RKO (cell line): ENCODE results near the gene VPS13A.
A peak's percentile ranks its signal among the peaks of the same experiment; 100 is the strongest.

Source experiments
- DNase-seq: peaks from one replicate; pipeline ENCODE4 v3.0.0-alpha.2; 2016; ENCODE audit warnings: low spot score

VPS13A gene

GRCh38 chr9:77177143-77177893 lies at the start of gene VPS13A:
VPS13A (plus strand) TSS chr9:77177534; CDS start chr9:77177705, 171 bp downstream.
- DNase-seq: peak; percentile 92

- DNase-seq: no peak
Observed at GRCh38 chr9:77128125-77128789, 49.1 kb upstream of the VPS13A start.

GRCh38 chr9:77131399-77131798 lies 45.9 kb upstream of the VPS13A start:
- DNase-seq: no peak

GRCh38 chr9:77133011-77133410 lies 44.3 kb upstream of the VPS13A start:
- no peak for DNase-seq

GRCh38 chr9:77142366-77142765 lies 35.0 kb upstream of the VPS13A start:
- DNase-seq: no peak

GRCh38 chr9:77149879-77150278 lies 27.5 kb upstream of the VPS13A start:
- no peak for DNase-seq

GRCh38 chr9:77152289-77152688 lies 25.0 kb upstream of the VPS13A start:
- no peak for DNase-seq

- DNase-seq: no peak
Observed at GRCh38 chr9:77156646-77157371, 20.5 kb upstream of the VPS13A start.

GRCh38 chr9:77158772-77159513 lies 18.4 kb upstream of the VPS13A start:
- DNase-seq: no peak

GRCh38 chr9:77161191-77161590 lies 16.1 kb upstream of the VPS13A start:
- no peak for DNase-seq

- no peak for DNase-seq
Observed at GRCh38 chr9:77161966-77162365, 15.4 kb upstream of the VPS13A start.

- no peak for DNase-seq
Observed at GRCh38 chr9:77162366-77162765, 15.0 kb upstream of the VPS13A start.

- no peak for DNase-seq
Observed at GRCh38 chr9:77163884-77164283, 13.4 kb upstream of the VPS13A start.

- DNase-seq: no peak
Observed at GRCh38 chr9:77166193-77166592, 11.1 kb upstream of the VPS13A start.

GRCh38 chr9:77170991-77171699 lies 6.2 kb upstream of the VPS13A start:
- DNase-seq: no peak

- no peak for DNase-seq
Observed at GRCh38 chr9:77175151-77175550, 2.2 kb upstream of the VPS13A start.

GRCh38 chr9:77176106-77176505 lies 1.2 kb upstream of the VPS13A start:
- DNase-seq: no peak

- no peak for DNase-seq
Observed at GRCh38 chr9:77176686-77177142, 620 bp upstream of the VPS13A start.

GRCh38 chr9:77177894-77178794 lies 810 bp downstream of the VPS13A start:
- DNase-seq: peak; percentile 46

GRCh38 chr9:77180056-77180455 lies 2.7 kb downstream of the VPS13A start:
- no peak for DNase-seq
